NCI-H1105 treated with DMSO at 0.1 percent for 48 hours (cell line): ENCODE measurements around the gene KYAT1.

Source experiments
- DNase-seq: peaks from one replicate; lab custom pipeline; 2025; lab: John Stamatoyannopoulos, UW

The KYAT1 gene

GRCh38 chr9:128908372-128908771 is 26.6 kb upstream of the KYAT1 start:
- DNase-seq, result no peak

DNA sequence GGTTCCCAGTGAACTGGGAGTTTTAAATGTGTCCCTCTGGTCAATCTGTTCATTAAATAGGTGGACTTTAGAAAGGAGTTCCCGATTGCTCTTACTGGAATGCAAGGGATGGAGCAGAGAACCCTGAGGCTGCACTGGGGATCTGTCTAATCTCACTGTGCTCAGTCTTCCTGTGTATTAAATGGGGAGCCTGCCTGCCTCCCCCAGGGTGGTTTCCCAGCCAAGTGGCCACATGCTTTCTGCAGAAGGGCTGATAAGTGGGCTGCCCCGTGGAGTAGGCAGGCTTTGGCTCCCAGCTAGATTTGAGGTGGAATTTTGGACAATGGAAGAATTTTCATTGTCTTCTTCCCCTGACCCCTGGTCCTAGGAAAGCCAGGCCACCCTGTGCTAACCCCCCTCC is 25.0 kb upstream of the KYAT1 start:
- no peak for DNase-seq

GRCh38 chr9:128905964-128906363 is 24.2 kb upstream of the KYAT1 start:
- no peak for DNase-seq

DNA sequence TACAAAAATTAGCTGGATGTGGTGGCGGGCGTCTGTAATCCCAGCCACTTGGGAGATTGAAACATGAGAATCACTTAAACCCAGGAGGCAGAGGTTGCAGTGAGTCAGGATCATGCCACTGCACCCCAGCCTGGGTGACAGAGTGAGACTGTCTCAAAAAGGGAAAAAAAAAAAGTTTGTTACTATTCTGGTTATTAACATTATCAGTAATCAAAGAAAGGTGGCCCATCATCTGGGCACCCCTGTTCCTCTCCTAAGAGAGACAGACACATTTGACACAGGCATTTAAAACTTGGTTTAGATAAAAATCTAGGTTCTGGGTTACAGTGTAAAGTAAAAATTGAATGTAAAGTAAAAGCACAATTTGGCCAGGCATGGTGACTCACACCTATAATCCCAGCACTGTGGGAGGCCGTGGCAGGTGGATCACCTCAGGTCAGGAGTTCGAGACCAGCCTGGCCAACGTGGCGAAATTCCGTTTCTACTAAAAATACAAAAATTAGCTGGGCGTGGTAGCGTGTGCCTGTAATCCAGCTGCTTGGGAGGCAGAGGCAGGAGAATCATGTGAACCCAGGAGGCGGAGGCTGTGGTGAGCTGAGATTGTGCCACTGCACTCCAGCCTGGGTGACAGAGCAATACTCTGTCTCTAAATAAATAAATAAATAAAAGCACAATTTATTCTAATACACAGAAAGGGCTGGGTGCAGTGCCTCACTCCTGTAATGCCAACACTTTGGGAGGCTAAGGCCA is 22.3 kb upstream of the KYAT1 start:
- DNase-seq, result no peak

- DNase-seq, result no peak
Measured at GRCh38 chr9:128903079-128903461, 21.3 kb upstream of the KYAT1 start.

DNA sequence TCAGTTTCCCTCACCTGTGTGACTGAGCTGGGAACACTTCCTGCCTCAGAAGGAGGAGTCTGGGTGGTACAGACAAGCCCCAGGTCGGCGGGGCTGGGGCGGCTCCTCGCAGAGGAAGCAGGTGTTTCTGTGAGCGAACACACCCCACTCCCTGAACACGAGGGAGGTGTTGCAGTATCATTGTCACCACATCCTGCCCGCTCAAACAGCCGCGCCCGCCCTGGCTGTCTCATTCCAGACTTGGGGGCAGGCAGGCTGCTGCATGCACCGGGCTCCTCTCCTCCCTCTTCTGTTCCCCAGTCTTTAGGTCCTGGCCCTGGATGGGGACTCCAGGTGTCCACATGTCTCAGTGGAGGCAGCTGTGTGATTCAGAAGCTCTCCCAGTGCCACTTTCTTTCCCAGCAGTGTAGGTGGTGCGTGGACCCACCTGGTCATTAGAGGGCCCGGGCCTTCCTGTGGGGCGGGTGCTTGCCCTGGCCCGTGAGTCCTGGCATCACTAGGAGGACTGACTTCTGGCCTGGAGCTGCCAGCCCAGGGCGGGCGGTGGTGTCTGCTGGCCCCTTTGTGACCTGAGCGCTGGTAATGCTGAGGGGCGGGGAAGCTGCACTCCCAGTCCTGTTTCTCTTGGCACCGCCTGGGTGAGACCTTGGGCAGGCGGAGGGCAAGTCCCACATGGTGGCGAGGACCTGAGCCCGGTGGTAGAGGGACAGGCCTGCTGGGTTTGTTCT is 20.8 kb upstream of the KYAT1 start:
- DNase-seq, result no peak

GRCh38 chr9:128901822-128902221 is 20.1 kb upstream of the KYAT1 start:
- no peak for DNase-seq

GRCh38 chr9:128901379-128901778 is 19.6 kb upstream of the KYAT1 start:
- no peak for DNase-seq

GRCh38 chr9:128899566-128900322 is 18.0 kb upstream of the KYAT1 start:
- no peak for DNase-seq

DNA sequence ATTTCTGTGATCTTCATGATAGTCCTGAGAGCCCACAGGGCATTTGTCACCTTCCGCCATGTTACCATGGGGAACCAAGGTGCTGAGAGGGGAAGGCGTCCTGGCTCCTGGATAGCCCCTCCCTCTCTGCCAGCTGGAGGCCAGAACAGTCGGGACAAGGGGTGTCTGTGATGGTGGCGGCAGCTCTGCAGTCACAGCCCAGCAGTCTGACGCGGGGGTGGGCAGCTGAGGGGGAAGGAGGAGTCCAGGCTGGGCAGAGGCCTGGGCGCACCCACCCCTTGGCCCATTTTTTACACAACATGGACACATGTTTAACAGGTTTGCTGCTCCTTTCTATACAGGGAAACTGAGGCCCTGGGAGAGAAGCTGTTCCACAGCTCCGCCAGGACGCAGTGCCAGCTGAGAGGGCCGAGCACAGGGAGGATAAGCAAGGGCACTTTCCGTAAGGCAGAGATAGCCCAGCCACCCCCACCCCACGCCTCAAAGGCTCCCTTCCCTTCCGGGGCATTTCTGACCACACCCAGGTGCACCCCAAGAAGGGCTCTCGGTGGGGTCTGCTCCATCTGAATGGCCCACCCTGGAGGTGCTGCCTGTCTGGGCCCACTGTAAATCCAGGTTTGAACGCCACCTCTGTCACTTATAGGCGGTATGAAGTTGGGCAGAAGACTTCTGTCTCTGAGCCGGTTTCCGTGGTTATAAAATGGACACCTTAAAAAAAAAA is 17.3 kb upstream of the KYAT1 start:
- no peak for DNase-seq

GRCh38 chr9:128898382-128898781 is 16.6 kb upstream of the KYAT1 start:
- DNase-seq, result no peak

- DNase-seq, result no peak
Measured at GRCh38 chr9:128895556-128895955, 13.8 kb upstream of the KYAT1 start.

GRCh38 chr9:128894764-128895163 is 13.0 kb upstream of the KYAT1 start:
- no peak for DNase-seq

DNA sequence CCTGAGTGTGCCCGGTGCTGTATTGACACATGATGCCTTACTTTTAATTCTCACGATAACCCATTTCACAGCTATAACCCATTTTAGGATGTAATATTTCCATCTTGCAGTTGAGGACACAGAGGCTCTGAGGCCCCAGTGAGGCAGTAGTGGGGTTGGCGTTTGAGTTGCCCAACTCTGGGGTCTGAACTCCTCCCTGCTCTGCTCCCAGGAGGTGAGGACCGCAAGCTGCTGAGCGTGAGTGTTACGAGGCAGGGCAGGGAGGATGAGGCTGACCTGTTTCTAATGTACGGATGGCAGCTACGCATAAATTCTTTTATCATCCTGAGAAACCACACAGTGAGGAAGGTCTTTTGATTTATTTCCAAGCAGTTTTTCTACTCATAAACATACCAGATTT is 11.6 kb upstream of the KYAT1 start:
- no peak for DNase-seq

- DNase-seq, result no peak
Measured at GRCh38 chr9:128892221-128892921, 10.6 kb upstream of the KYAT1 start.

DNA sequence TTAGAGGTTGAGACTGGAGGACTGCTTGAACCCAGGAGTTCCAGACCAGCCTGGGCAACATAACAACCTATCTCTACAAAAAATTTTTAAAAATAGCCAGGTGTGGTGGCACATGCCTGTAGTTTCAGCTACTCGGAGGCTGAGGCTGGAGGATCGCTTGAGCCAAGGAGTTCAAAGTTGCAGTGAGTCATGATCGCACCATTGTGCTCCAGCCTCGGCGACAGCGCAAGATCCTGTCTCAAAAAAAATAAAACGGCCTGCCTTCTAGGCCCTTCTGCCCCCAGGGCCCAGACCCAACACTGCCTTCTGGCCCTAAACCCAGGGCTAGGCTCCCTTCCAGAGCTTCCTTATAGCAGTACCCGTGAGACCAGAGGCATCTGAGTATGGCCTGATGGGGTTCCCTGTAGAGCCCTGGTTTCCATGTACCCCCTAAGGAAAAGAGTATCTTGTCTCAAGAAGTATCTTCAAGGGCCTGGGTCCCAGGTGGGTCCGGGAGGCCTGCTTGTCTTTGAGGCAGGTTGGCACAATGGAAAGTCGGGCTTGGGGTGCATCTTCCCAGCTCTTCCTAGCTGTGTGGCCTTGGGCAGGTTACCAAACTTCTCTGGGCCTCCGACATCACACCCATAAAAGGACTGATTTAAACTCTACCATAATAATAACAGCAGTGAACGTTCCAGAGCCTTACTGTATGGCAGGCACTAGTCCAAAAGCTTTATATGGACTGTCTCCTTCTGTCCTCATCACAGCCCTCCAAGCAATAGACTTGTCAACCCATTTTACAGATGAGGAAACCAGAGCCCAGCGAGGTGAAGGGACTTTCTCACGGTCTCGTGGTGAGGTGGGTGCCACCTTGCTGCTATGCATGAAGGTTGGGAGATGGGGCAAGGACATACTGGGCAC is 9.8 kb upstream of the KYAT1 start:
- DNase-seq, result no peak

DNA sequence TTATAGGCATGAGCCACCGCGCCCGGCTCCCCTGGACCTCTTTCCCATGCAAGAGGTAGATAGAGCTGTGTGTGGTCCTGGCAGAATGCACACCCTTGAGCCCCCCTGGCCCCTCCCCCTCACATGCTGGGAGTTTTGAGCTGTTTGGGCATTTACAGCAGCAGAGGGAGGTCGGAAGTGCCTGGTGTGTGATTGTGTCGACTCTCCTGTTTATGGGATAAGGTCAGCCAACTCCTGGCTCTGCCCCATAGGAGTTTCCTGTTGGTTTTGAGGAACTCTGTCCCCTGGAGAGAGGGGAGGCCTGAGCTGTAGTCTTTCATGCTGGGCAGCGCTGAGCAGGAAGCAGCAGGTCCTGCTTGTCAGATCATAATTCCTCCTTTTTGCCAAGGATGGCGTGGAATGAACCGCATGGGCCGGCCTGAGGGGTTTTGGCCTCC is 6.2 kb upstream of the KYAT1 start:
- DNase-seq, result no peak

GRCh38 chr9:128887049-128887448 is 5.3 kb upstream of the KYAT1 start:
- no peak for DNase-seq

DNA sequence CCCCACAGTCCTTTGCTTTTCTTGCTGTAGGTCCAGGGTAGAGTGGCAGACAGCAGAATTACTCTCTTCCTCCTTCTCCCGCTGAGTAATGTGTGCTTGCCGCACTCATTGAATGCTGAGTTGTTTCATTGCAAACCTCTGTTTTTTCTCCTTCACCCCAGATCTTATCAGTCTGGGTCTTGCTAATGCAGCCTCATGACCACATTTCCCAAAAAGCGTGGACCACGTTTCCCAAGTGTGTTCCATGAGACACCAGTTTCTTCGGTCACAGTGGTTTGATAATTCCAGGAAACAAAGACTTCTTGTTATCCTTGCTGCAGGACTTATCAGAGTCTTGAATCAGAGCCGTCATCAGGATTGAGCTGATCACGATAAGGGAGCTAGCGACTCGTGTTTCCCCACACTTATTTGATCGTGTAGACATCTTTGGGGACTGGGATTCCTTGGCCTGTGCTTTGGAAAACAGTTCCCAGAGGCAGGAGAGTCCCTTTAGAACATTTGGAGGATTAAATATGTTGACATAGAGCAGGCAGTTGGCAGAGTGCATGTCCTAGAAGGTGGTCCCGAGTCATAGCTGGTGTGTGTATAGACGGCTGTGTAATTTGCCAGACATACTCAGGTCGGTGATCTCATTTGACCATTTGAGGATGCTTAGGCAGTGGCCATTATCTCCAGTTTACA is 4.6 kb upstream of the KYAT1 start:
- no peak for DNase-seq

- DNase-seq, result no peak
Measured at GRCh38 chr9:128885798-128886197, 4.0 kb upstream of the KYAT1 start.
